Thyroid gland (tissue), 4 donors: Measurements from ENCODE around the gene SLCO2B1. TPM values are rescaled to one million over a fixed set of nuclear protein-coding genes. Genes with fewer than 3 reads are reported as not detected.

Experiments
- DNase-seq, 2 donors: peaks; one replicate each; pipeline ENCODE4 v3.0.0-alpha.2; 2019
- H3K27ac ChIP-seq, 3 donors: fragments of 200-600 bp; sonication (generic); 1 replicate in 2 of 3; 2 replicates in 1 of 3; pipeline ENCODE4 v1.5.1; 2016 to 2019; ENCODE audit warnings: mild to moderate bottlenecking in 1 of 3, moderate library complexity in 1 of 3
- H3K27me3 ChIP-seq: fragments of 200-600 bp; sonication (generic); one replicate; pipeline ENCODE4 v1.5.1; 2019
- H3K36me3 ChIP-seq, 2 donors: fragments of 200-600 bp; sonication (generic); one replicate each; pipeline ENCODE4 v1.5.1; 2016 to 2019
- H3K4me1 ChIP-seq, 2 donors: fragments of 200-600 bp; sonication (generic); one replicate each; pipeline ENCODE4 v1.5.1; 2017 to 2019
- H3K4me3 ChIP-seq, 3 donors: fragments of 200-600 bp; sonication (generic); replicated peaks in 1 of 3; 1 replicate in 2 of 3; 2 replicates in 1 of 3; pipeline ENCODE4 v1.5.1; 2016; ENCODE audit warnings: mild to moderate bottlenecking in 1 of 3
- H3K9me3 ChIP-seq: fragments of 200-600 bp; sonication (generic); one replicate; pipeline ENCODE4 v1.5.1; 2017
- POLR2A ChIP-seq, 2 donors: fragments of 450-650 bp; IDR thresholded peaks; one replicate each; pipeline ENCODE4 v1.6.1; 2017; ENCODE audit warnings: antibody characterized with exemption in 2 of 2, mild to moderate bottlenecking in 2 of 2, moderate library complexity in 1 of 2
- WGBS, 2 donors: methylation state at CpG; one replicate each; pipeline ENCODE4 v1.1.5; 2017; 5-methylcytosine and 5-hydroxymethylcytosine counted together
- intact Hi-C: fragments of 100-400 bp; cut with DNase I; formaldehyde crosslinking; loops from one replicate; pipeline ENCODE4 v1.15.1; 2023
- total RNA-seq, 4 donors: library from RNA; depleted of rRNA; stranded (reverse); fragments of >200 nt; gene quantifications; one replicate each; pipeline ENCODE4 v1.2.3, GENCODE V29; 2016
- TF ChIP-seq, protein P1 (sequence below), 6 experiments: fragments of 200-600 bp in 3 of 6; fragments of 450-650 bp in 3 of 6; sonication (generic) in 3 of 6; IDR thresholded peaks; one replicate each; pipeline ENCODE4 v1.5.1; 2016 to 2019; ENCODE audit warnings: antibody characterized with exemption in 6 of 6, mild to moderate bottlenecking in 2 of 6, inconsistent platforms in 1 of 6, moderate library complexity in 1 of 6

The SLCO2B1 gene
- total RNA-seq, 4 donors from 2014 or later = 22.0 to 244 (median 56.9) TPM

GRCh38 chr11:75204012-75204674 lies 53.2 kb downstream of the SLCO2B1 start:
- H3K27ac ChIP-seq = no peak overlapping the region
- WGBS, 2 donors = 85 to 88% methylated on average over 10 of the region's 10 CpGs
- no peak overlapping the region for H3K4me3 ChIP-seq
- TF ChIP-seq POLR2A (IDR thresholded peaks at IDR 0.05) = no peak
- TF ChIP-seq, protein P1, sequence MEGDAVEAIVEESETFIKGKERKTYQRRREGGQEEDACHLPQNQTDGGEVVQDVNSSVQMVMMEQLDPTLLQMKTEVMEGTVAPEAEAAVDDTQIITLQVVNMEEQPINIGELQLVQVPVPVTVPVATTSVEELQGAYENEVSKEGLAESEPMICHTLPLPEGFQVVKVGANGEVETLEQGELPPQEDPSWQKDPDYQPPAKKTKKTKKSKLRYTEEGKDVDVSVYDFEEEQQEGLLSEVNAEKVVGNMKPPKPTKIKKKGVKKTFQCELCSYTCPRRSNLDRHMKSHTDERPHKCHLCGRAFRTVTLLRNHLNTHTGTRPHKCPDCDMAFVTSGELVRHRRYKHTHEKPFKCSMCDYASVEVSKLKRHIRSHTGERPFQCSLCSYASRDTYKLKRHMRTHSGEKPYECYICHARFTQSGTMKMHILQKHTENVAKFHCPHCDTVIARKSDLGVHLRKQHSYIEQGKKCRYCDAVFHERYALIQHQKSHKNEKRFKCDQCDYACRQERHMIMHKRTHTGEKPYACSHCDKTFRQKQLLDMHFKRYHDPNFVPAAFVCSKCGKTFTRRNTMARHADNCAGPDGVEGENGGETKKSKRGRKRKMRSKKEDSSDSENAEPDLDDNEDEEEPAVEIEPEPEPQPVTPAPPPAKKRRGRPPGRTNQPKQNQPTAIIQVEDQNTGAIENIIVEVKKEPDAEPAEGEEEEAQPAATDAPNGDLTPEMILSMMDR (IDR thresholded peaks at IDR 0.05) = no peak
- intact Hi-C loops = loop anchor here (2.0 kb wide), 1 partner anchor 59 kb away; no protein-coding TSS in a partner anchor
- H3K9me3 ChIP-seq = no peaks in the 10 kb centered on the region
- H3K4me1 ChIP-seq = peaks cover 0 to 4% of the 10 kb centered on the region in 2 donors
- H3K27me3 ChIP-seq = no peaks in the 10 kb centered on the region
- DNase-seq = no peak
- no peaks in the 10 kb centered on the region for H3K36me3 ChIP-seq

DNA sequence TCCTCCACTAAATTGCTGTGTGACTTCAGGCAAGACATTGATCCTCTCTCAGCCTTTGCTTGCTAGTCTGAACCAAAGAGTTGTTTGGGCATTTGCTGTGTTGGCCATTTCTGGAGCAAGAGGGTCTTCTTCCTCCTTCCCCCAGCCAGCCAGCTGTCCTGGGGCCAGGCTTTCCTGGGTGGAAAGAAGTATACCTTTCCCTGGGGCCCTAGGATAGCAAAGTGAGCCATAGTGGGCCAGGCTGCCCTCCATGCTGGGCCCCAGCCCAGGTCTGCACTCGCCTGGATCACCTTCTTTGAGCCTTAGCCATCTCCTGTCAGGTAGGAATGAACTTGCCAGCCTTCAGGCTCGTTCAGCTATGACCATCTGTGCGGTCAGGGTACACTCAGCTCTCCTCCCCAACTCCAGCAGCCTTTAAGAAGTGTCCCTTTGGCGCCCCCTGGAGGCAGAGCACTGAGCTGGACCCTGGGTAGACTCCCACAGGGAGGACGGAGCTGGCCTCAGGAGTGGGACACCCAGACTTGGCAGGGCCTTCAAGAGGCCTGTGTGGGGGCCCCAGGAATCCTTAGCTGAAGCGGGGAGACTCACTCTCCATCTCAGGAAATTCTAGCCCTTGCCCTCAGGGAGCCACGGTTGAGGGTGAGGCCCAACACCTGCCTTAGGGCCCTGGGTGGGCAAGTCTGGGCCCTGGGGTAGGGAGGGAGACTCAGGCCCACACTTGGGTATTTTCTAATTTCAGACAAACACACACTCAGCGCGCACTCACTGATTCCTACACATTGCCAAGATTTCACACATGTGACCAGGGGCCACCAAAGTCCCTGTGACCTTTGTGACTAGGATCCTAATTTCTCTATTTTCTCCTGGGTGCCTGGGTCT lies 54.0 kb downstream of the SLCO2B1 start:
- TF ChIP-seq POLR2A (IDR thresholded peaks at IDR 0.05) = no peak
- TF ChIP-seq, protein P1 (IDR thresholded peaks at IDR 0.05) = peak; percentile 79 to 89 (median 84)
- Histone ChIP-seq H3K4me3 (no peak overlapping the region), H3K9me3 (no peaks in the 10 kb centered on the region), H3K27ac (no peak overlapping the region), H3K36me3 (no peaks in the 10 kb centered on the region), H3K27me3 (no peaks in the 10 kb centered on the region), H3K4me1 (peaks cover 0 to 3% of the 10 kb centered on the region in 2 donors)
- peak; percentile 91 to 94 for DNase-seq
- intact Hi-C loops = loop anchor here (2.0 kb wide), 1 partner anchor 60 kb away; no protein-coding TSS in a partner anchor
- WGBS, 2 donors = 21 to 38% methylated on average over 6 to 7 of the region's 9 CpGs

GRCh38 chr11:75205564-75206020 lies 54.7 kb downstream of the SLCO2B1 start:
- 78 to 87% methylated on average over 5 of the region's 5 CpGs for WGBS, 2 donors
- intact Hi-C loops = loop anchor here (2.0 kb wide), 1 partner anchor 61 kb away; no protein-coding TSS in a partner anchor
- Histone ChIP-seq H3K4me3 (no peak overlapping the region), H3K27me3 (no peaks in the 10 kb centered on the region), H3K36me3 (no peaks in the 10 kb centered on the region), H3K4me1 (no peaks in the 10 kb centered on the region), H3K9me3 (no peaks in the 10 kb centered on the region), H3K27ac (no peak overlapping the region)
- no peak for DNase-seq
- TF ChIP-seq, protein P1 (IDR thresholded peaks at IDR 0.05) = no peak
- TF ChIP-seq POLR2A (IDR thresholded peaks at IDR 0.05) = no peak

DNA sequence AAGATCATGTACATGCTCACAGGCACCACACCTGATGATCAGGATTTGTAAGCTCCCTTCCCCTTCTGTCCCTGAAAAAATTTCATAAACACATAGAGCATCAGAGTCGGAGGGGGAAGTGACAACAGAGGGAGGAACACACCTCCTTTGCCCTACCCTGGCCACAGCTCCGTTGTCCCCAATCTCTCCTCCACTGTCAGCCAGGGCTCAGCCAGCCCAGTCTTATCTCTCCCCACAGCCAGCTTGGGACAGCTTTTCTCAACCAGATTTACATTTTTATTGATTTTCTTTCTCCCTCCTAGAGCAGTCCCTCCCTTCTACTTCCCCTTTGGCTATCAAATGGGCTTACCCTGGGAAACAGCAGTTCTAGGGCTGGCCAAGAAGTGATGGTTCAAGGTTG lies 57.5 kb downstream of the SLCO2B1 start:
- Histone ChIP-seq H3K27me3 (no peaks in the 10 kb centered on the region), H3K9me3 (no peaks in the 10 kb centered on the region), H3K27ac (no peak overlapping the region), H3K4me3 (no peak overlapping the region), H3K4me1 (no peaks in the 10 kb centered on the region), H3K36me3 (no peaks in the 10 kb centered on the region)
- TF ChIP-seq, protein P1 (IDR thresholded peaks at IDR 0.05) = no peak
- TF ChIP-seq POLR2A (IDR thresholded peaks at IDR 0.05) = no peak
- 20 to 58% methylated on average over 2 of the region's 2 CpGs for WGBS, 2 donors
- DNase-seq = no peak
- intact Hi-C loops = no loop called here
